ENCODE data around the gene ICAM5.

ICAM5 gene

DNA sequence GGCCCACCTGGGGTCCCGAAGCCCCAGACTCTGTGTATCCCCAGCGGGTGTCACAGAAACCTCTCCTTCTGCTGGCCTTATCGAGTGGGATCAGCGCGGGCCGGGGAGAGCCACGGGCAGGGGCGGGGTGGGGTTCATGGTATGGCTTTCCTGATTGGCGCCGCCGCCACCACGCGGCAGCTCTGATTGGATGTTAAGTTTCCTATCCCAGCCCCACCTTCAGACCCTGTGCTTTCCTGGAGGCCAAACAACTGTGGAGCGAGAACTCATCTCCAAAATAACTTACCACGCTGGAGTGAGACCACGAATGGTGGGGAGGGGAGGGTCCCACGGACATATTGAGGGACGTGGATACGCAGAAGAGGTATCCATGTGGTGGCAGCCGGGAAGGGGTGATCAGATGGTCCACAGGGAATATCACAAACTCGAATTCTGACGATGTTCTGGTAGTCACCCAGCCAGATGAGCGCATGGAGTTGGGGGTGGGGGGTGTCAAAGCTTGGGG lies 1.0 kb upstream of the ICAM5 start:
- DNase-seq (ENCODE audit: low read depth, low spot score), result peak; percentile 78
- peak overlapping the region; percentile 57 for H3K4me3 ChIP-seq (ENCODE audit: low read length)

DNA sequence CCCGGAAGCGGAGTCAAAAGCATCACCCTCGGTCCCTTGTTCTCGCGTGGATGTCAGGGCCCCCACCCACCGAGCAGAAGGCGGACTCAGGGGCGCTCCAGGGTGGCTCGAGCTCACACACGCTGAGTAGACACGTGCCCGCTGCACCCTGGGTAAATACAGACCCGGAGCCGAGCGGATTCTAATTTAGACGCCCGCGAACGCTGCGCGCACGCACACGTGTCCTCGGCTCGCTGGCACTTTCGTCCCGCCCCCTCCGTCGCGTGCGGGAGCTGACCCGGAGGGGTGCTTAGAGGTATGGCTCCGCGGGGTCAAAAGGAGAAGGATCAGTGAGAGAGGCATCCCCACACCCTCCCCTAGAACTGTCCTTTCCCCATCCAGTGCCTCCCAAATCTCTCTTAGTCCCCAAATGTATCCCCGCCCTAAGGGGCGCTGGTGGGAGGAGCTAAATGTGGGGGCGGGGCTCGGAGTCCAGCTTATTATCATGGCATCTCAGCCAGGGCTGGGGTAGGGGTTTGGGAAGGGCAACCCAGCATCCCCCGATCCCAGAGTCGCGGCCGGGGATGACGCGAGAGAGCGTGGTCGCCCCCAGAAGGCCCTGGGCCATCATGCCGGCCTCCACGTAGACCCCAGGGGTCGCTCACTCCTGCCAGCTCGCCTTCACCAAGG lies 451 bp upstream of the ICAM5 start:
- peak overlapping the region; percentile 57 for H3K4me3 ChIP-seq (ENCODE audit: low read length)
- DNase-seq (ENCODE audit: low read depth, low spot score), result peak; percentile 64

- no peak for DNase-seq (ENCODE audit: low read depth, low spot score)
These were observed 664 bp downstream of the ICAM5 start for GRCh38 chr19:10290357-10290875.

GRCh38 chr19:10290876-10291553 lies 1.3 kb downstream of the ICAM5 start:
- no peak for DNase-seq (ENCODE audit: low read depth, low spot score)
- peak overlapping the region; percentile 57 for H3K4me3 ChIP-seq (ENCODE audit: low read length)

More at GRCh38 chr19:10290357-10290875, 664 bp downstream of the ICAM5 start:
- H3K4me3 ChIP-seq (ENCODE audit: low read length), result peak overlapping the region; percentile 57

GRCh38 chr19:10291554-10292205 lies 1.9 kb downstream of the ICAM5 start:
- no peak for DNase-seq (ENCODE audit: low read depth, low spot score)

GRCh38 chr19:10292206-10292788 lies 2.5 kb downstream of the ICAM5 start:
- no peak for DNase-seq (ENCODE audit: low read depth, low spot score)
- peak overlapping the region; percentile 16 for H3K4me3 ChIP-seq (ENCODE audit: low read length)

More at GRCh38 chr19:10291554-10292205, 1.9 kb downstream of the ICAM5 start:
- peak overlapping the region; percentile 16 for H3K4me3 ChIP-seq (ENCODE audit: low read length)

DNA sequence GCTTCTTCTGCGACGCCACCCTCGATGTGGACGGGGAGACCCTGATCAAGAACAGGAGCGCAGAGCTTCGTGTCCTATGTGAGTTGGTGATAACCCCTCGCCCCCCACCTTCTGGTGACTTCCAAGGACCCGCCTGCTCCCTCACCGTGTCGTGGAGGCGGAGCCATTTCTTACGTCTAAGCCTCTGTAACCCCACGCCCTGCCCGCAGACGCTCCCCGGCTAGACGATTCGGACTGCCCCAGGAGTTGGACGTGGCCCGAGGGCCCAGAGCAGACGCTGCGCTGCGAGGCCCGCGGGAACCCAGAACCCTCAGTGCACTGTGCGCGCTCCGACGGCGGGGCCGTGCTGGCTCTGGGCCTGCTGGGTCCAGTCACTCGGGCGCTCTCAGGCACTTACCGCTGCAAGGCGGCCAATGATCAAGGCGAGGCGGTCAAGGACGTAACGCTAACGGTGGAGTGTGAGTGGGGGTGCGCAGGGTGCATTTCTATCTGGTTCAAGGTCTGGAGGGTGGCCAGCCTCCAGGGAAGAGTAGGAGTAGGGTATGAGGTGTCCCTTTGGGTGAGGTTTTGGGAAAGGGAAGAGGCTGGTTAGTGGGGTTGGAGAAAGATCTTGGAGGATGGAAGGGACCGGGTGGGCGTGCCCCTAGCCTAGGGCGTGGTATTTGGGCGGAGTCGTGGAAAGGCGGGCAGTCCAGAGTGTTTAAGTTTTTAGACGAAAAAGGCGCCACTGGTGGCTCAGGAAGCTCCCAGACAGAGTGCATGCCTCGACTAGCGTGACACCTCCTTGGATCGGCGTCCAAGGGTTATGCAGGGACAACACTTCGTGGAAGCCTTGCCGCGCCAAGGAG lies 3.3 kb downstream of the ICAM5 start:
- H3K4me3 ChIP-seq (ENCODE audit: low read length), result no peak overlapping the region
- no peak for DNase-seq (ENCODE audit: low read depth, low spot score)

DNA sequence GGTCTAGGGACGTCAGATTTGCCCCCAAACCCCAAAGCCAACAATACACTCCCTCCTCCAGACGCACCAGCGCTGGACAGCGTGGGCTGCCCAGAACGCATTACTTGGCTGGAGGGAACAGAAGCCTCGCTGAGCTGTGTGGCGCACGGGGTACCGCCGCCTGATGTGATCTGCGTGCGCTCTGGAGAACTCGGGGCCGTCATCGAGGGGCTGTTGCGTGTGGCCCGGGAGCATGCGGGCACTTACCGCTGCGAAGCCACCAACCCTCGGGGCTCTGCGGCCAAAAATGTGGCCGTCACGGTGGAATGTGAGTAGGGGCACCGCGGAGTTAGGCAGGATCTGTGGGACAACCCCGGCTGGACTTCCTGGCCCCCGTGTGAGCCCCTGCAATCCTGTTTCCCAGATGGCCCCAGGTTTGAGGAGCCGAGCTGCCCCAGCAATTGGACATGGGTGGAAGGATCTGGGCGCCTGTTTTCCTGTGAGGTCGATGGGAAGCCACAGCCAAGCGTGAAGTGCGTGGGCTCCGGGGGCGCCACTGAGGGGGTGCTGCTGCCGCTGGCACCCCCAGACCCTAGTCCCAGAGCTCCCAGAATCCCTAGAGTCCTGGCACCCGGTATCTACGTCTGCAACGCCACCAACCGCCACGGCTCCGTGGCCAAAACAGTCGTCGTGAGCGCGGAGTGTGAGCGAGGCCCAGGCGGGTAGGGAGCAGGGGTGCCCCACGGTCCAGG lies 4.0 kb downstream of the ICAM5 start:
- no peak overlapping the region for H3K4me3 ChIP-seq (ENCODE audit: low read length)
- DNase-seq (ENCODE audit: low read depth, low spot score), result no peak

GRCh38 chr19:10294368-10294697 lies 4.6 kb downstream of the ICAM5 start:
- no peak overlapping the region for H3K4me3 ChIP-seq (ENCODE audit: low read length)
- DNase-seq (ENCODE audit: low read depth, low spot score), result no peak

DNA sequence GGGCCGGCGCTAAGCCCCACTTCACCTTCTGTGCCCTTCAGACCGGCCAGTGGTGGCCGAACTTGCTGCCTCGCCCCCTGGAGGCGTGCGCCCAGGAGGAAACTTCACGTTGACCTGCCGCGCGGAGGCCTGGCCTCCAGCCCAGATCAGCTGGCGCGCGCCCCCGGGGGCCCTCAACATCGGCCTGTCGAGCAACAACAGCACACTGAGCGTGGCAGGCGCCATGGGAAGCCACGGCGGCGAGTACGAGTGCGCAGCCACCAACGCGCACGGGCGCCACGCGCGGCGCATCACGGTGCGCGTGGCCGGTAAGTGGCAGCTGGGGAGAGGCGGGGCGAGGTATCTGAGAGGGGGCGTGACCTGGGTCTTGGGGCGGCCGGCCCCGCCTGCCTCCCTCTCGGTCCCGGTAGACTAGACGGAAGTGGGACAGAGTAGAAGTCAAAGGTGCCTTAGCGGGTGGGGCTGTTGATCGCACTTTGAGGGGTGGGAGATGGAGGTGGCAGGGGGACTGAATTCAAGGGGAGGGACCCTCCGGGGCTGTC lies 5.6 kb downstream of the ICAM5 start:
- peak overlapping the region; percentile 40 for H3K4me3 ChIP-seq (ENCODE audit: low read length)
- no peak for DNase-seq (ENCODE audit: low read depth, low spot score)

DNA sequence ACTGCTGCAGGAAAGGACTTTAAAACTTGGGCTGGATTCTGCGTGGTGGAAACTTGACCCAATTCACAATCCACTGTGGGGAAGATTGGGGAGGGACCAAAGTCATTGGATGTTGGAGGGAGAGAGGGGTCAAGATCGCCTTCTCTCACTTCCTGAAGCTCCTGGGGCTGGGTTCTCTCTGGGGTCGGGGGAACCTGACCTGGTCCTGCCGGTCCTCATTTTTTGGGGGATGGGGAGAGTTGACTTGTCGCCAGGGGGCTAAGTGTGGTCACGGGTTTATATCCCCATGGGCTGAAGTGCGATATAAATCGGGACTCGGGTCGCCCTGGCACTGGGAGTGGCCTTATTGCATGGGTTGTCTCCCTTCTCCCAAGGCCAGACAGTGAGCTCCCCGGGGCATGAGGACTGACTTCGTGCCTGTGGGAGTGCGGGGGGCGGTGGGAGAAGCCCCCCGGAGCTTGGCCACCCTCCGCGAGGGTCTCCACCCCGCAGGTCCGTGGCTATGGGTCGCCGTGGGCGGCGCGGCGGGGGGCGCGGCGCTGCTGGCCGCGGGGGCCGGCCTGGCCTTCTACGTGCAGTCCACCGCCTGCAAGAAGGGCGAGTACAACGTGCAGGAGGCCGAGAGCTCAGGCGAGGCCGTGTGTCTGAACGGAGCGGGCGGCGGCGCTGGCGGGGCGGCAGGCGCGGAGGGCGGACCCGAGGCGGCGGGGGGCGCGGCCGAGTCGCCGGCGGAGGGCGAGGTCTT lies 6.3 kb downstream of the ICAM5 start:
- DNase-seq (ENCODE audit: low read depth, low spot score), result no peak
- peak overlapping the region; percentile 40 for H3K4me3 ChIP-seq (ENCODE audit: low read length)

DNA sequence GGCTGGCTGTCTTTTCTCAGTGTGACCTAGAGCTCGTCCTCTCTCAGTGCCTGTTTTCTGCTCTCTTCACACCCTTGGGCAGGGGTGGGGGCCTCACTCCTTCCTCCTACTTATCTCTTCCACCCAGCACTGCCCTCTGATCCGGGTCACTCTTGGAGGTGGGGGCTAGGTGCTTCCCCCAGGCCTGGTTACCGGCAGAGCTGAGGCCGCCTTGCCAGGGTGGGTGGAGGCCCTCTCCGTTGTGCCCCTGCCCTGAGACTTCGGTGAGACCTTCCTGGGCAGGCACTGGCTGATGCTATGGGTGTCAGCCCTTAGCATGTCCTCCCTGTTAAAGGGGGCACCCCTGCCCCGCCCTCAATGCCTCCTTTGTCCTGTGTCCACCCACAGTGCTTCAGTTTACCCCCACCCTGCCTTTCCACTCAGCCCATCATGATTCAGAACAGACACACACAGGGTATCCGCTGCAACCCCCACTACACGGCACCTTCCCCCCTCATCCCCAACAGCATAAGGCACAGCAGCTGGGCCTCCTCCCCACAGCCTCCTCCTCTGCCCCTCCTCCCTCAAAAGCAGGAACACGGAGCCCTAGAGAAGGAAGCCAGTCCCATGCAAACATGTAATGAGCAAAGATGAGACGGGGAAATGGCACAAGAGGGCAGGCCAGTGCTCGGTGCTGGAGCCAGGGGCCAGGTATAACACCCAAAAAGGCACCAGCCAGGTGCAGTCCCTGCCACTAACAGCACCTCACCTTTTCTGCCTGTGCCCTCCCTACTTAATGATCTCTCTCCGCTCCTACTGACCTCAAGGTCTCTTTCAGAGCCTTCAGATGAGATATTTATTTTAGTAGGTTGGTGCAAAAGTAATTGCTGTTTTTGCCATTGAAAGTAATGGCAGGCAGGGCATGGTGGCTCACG lies 10.1 kb downstream of the ICAM5 start:
- DNase-seq (ENCODE audit: low read depth, low spot score), result no peak
- no peak overlapping the region for H3K4me3 ChIP-seq (ENCODE audit: low read length)

DNA sequence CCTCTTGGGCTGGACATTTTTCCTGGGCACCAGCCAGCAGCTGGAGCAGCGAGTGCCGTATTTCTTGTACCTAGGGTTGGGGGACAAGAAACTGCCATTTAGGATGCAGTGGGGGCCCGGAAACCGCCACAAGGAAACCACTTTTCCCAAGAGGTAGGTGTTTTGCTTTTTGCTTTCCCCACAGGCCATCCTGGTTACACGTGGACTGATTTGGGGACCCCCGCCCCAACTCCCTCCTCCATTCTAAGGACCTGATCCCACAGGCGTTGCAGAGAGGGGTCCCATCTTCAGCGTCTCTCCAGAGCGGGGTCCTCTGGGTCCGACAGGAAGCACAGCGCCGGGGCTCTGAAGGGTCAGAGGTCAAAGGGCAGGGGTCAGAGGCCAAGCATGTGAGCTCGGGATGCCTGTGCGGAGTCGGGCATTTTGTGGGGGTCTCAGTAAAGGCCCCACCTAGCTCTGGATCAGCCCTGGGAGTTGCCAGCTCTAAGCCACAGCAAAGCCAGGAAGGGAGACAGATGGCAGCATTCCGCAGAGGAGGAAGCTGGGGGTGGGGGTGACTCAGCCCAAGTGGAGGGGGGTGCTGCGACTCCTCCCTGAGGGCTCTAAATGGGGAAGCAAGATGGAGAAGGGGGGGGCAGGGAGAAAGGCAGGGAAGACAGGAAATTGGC lies 15.5 kb downstream of the ICAM5 start:
- no peak for DNase-seq (ENCODE audit: low read depth, low spot score)
- H3K4me3 ChIP-seq (ENCODE audit: low read length), result no peak overlapping the region

GRCh38 chr19:10306327-10306726 lies 16.6 kb downstream of the ICAM5 start:
- no peak overlapping the region for H3K4me3 ChIP-seq (ENCODE audit: low read length)
- DNase-seq (ENCODE audit: low read depth, low spot score), result no peak

DNA sequence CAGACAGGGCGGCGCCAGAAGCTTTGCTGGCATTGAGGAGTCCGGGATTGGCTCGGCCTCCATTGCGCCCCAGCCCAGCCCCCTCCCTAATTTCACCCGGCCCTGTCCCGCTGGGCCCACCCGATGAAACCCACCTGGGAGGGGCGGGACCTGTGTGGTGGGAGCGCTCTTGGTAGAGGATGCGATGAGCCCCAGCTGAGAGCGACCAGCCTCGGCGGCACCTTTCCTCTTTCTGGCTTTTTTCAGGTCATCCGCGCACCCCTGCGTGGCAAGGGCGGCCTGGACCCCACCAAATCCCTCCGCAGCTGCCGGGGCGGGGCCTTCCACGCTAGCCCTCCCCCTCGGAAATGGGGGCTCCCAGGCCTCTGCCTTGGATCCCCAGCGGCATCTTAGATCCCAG lies 19.7 kb downstream of the ICAM5 start, which contains the start of gene ZGLP1:
Gene ZGLP1 (minus strand): TSS at position 393 of the 400 bp plus-strand sequence.
- no peak within 1 kb of the TSS for H3K4me3 ChIP-seq (ENCODE audit: low read length)
- DNase-seq (ENCODE audit: low read depth, low spot score), result no peak
